Measurements from ENCODE around the gene BCAS4. TPM values are rescaled to one million over a fixed set of nuclear protein-coding genes. Genes with fewer than 3 reads are reported as not detected.

The BCAS4 gene
- total RNA-seq, 2 experiments from 2014 or later: 19.0 to 20.9 TPM

- Histone ChIP-seq H3K4me1 (ENCODE audit: insufficient read depth, low read length) (no peaks in the 10 kb centered on the region), H3K27me3 (ENCODE audit: control insufficient read depth in 1 of 2, insufficient read depth in 2 of 2, low read length in 2 of 2) (no peaks in the 10 kb centered on the region), H3K27ac (ENCODE audit: low read depth in 1 of 2, low read length in 2 of 2) (no peak overlapping the region), H3K9me3 (ENCODE audit: control insufficient read depth in 1 of 2, insufficient read depth in 1 of 2, low read length in 2 of 2) (no peaks in the 10 kb centered on the region), H3K4me3 (ENCODE audit: low read length) (no peak overlapping the region), H3K36me3 (ENCODE audit: insufficient read depth, low read length) (peaks cover 5% of the 10 kb centered on the region)
- TF ChIP-seq, protein P1, sequence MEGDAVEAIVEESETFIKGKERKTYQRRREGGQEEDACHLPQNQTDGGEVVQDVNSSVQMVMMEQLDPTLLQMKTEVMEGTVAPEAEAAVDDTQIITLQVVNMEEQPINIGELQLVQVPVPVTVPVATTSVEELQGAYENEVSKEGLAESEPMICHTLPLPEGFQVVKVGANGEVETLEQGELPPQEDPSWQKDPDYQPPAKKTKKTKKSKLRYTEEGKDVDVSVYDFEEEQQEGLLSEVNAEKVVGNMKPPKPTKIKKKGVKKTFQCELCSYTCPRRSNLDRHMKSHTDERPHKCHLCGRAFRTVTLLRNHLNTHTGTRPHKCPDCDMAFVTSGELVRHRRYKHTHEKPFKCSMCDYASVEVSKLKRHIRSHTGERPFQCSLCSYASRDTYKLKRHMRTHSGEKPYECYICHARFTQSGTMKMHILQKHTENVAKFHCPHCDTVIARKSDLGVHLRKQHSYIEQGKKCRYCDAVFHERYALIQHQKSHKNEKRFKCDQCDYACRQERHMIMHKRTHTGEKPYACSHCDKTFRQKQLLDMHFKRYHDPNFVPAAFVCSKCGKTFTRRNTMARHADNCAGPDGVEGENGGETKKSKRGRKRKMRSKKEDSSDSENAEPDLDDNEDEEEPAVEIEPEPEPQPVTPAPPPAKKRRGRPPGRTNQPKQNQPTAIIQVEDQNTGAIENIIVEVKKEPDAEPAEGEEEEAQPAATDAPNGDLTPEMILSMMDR (IDR thresholded peaks at IDR 0.05): no peak
- H3K27me3 Mint-ChIP-seq: no peaks in the 10 kb centered on the region
- H3K36me3 Mint-ChIP-seq (ENCODE audit: low read depth): peaks cover 37% of the 10 kb centered on the region
- POLR2A ChIA-PET: no interaction called here
- CTCF ChIA-PET: interaction anchor here (1.1 kb wide), 1 partner anchor 53 kb away, joined by 3 read pairs; no protein-coding TSS in a partner anchor
- no peak overlapping the region for H3K4me3 Mint-ChIP-seq
- no peak overlapping the region for H3K27ac Mint-ChIP-seq
- no peak for ATAC-seq (ENCODE audit: poor library complexity)
- intact Hi-C loops (cut with DNase I, micrococcal nuclease): no loop called here
- DNase-seq: no peak
- no peaks in the 10 kb centered on the region for H3K4me1 Mint-ChIP-seq (ENCODE audit: low read depth)
- no peaks in the 10 kb centered on the region for H3K9me3 Mint-ChIP-seq
Measured at GRCh38 chr20:50876063-50876685, 81.3 kb downstream of the BCAS4 start.

DNA sequence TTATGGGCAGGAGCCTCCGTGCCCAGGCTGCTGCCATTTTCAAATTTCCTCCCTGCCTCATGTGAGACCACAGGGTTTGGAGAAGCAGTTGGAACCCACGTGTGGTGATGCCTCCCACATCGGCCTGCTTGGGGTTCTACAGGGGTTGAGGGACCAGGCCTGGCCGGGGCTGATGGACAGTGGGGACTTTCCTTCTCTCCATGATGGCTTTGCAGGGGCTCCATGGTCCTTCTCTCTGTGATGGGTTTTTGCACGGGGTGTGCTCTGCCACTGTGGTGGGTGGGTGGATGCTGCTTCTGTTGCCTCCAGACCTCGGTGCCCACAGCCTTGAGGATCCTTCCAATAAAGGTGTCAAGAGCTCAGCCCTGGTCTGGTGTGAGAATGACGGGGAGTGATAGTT is 82.0 kb downstream of the BCAS4 start:
- CTCF ChIA-PET: interaction anchor here (1.1 kb wide), 1 partner anchor 52 kb away, joined by 3 read pairs; no protein-coding TSS in a partner anchor
- no peak for DNase-seq
- H3K4me1 ChIP-seq (ENCODE audit: insufficient read depth, low read length): no peaks in the 10 kb centered on the region
- Mint-ChIP-seq H3K27ac (no peak overlapping the region), H3K4me1 (ENCODE audit: low read depth) (no peaks in the 10 kb centered on the region), H3K9me3 (no peaks in the 10 kb centered on the region), H3K4me3 (no peak overlapping the region), H3K36me3 (ENCODE audit: low read depth) (peaks cover 40% of the 10 kb centered on the region), H3K27me3 (no peaks in the 10 kb centered on the region)
- no peak for ATAC-seq (ENCODE audit: poor library complexity)
- TF ChIP-seq, protein P1 (IDR thresholded peaks at IDR 0.05): no peak
- POLR2A ChIA-PET: no interaction called here
- H3K4me3 ChIP-seq (ENCODE audit: low read length): no peak overlapping the region
- no peak overlapping the region for H3K27ac ChIP-seq (ENCODE audit: low read depth in 1 of 2, low read length in 2 of 2)
- H3K27me3 ChIP-seq (ENCODE audit: control insufficient read depth in 1 of 2, insufficient read depth in 2 of 2, low read length in 2 of 2): no peaks in the 10 kb centered on the region
- H3K9me3 ChIP-seq (ENCODE audit: control insufficient read depth in 1 of 2, insufficient read depth in 1 of 2, low read length in 2 of 2): no peaks in the 10 kb centered on the region
- intact Hi-C loops (cut with DNase I, micrococcal nuclease): no loop called here
- peaks cover 5% of the 10 kb centered on the region for H3K36me3 ChIP-seq (ENCODE audit: insufficient read depth, low read length)

GRCh38 chr20:50877232-50877743 is 82.4 kb downstream of the BCAS4 start:
- TF ChIP-seq, protein P1 (IDR thresholded peaks at IDR 0.05): no peak
- Mint-ChIP-seq H3K27ac (no peak overlapping the region), H3K4me1 (ENCODE audit: low read depth) (no peaks in the 10 kb centered on the region), H3K4me3 (no peak overlapping the region), H3K9me3 (no peaks in the 10 kb centered on the region), H3K36me3 (ENCODE audit: low read depth) (peaks cover 40% of the 10 kb centered on the region), H3K27me3 (no peaks in the 10 kb centered on the region)
- H3K27ac ChIP-seq (ENCODE audit: low read depth in 1 of 2, low read length in 2 of 2): no peak overlapping the region
- H3K36me3 ChIP-seq (ENCODE audit: insufficient read depth, low read length): peaks cover 5% of the 10 kb centered on the region
- intact Hi-C loops (cut with DNase I, micrococcal nuclease): no loop called here
- ChIA-PET POLR2A (no interaction called here), CTCF (no interaction called here)
- H3K9me3 ChIP-seq (ENCODE audit: control insufficient read depth in 1 of 2, insufficient read depth in 1 of 2, low read length in 2 of 2): no peaks in the 10 kb centered on the region
- ATAC-seq (ENCODE audit: poor library complexity) (no peak), DNase-seq (no peak)
- H3K27me3 ChIP-seq (ENCODE audit: control insufficient read depth in 1 of 2, insufficient read depth in 2 of 2, low read length in 2 of 2): no peaks in the 10 kb centered on the region
- H3K4me1 ChIP-seq (ENCODE audit: insufficient read depth, low read length): no peaks in the 10 kb centered on the region
- H3K4me3 ChIP-seq (ENCODE audit: low read length): no peak overlapping the region

Data from CD4-positive, alpha-beta T cell (primary cell).